Myocyte (in vitro differentiated cells): ENCODE measurements around the gene TMEM33. TPM values are rescaled to one million over a fixed set of nuclear protein-coding genes. Genes with fewer than 3 reads are reported as not detected.
A peak's percentile ranks its signal among the peaks of the same experiment; 100 is the strongest.
"Not testable (repeated sequence)": the region's sequence is repeated elsewhere in the genome, so short reads cannot be mapped to it uniquely, and the experiment has no call there.

Experiments used
- DNase-seq: peaks from one replicate; pipeline ENCODE4 v3.0.0-alpha.2; 2012; ENCODE audit warnings: low read depth
- polyA plus RNA-seq: library from polyadenylated mRNA; unstranded; fragments of >200 nt; gene quantifications from one replicate; pipeline ENCODE4 v1.2.1, GENCODE V29; 2012; ENCODE audit warnings: missing spikeins
- total RNA-seq: library from RNA; depleted of rRNA; stranded (reverse); fragments of >200 nt; gene quantifications from 2 replicates; pipeline ENCODE4 v1.2.3, GENCODE V29; 2014

Gene TMEM33
- total RNA-seq: 63.5 and 99.3 TPM in 2 replicates
- polyA plus RNA-seq: 29.4 TPM

GRCh38 chr4:41934901-41935651, at the start of gene TMEM33:
TMEM33 (plus strand) TSS chr4:41935429; CDS start chr4:41935485, 56 bp downstream.
- DNase-seq: peak; percentile 91

GRCh38 chr4:41885456-41885855, 49.8 kb upstream of the TMEM33 start:
- DNase-seq: no peak

DNA sequence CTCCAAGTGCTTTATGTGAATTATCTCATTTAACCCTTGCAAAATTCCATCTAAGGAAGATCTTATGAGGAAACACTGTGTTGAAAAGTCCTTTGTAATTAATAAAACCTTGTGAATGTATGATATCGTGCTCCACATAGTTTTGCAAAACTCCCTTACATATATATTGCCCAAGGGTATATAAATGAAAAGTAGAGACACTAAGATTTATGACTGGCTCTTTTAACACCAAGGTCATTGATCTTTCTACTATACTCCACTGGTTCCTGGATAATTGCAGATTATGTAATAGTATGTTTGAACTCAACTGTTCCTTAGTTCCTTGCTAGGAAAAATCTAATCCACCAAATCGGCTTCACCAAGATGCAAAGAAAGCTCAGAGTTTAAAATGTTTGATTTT, 48.0 kb upstream of the TMEM33 start:
- DNase-seq: no peak

GRCh38 chr4:41887821-41888686, 47.2 kb upstream of the TMEM33 start:
- DNase-seq: peak; percentile 62

GRCh38 chr4:41888687-41889074, 46.5 kb upstream of the TMEM33 start:
- no peak for DNase-seq

DNA sequence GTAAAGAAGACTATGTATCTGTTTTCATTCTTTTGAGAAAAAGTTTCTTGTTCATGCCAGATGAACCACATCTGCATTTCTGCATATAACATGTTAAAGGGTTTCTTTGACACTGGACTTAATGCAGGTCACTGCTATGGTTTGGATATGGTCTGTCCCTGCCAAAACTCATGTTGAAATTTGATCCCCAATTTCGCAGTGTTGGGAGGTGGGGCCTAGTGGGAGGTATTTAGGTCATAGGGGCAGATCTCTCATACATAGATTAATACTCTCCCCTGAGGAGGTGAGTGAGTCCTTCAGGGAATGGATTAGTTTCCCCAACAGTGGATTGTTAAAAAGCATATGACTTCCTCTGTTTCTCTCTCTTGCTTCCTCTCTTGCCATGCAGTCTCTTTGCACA, 45.9 kb upstream of the TMEM33 start:
- DNase-seq: no peak

GRCh38 chr4:41890085-41890484, 45.1 kb upstream of the TMEM33 start:
- DNase-seq: no peak

- no peak for DNase-seq
Observed at GRCh38 chr4:41896648-41897047, 38.6 kb upstream of the TMEM33 start.

DNA sequence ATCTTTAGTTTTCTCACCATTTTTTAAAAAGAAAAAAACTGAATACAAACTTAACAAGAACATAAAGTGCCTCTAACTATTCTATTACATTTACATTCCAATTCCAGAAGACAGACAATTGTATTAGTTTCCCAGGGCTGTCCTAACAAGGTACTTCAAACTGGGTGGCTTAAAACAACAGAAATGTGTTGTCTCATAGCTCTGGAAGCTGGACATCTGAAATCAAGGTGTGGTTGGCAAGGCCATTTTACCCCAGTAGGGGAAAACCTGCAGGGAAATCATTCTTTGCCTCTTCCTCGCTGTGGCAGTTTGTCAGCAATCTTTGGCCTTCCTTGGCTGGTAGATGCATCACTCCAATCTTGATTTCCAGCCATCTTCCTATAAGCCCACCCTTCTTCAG, 37.5 kb upstream of the TMEM33 start:
- no peak for DNase-seq

GRCh38 chr4:41909136-41909535, 26.1 kb upstream of the TMEM33 start:
- DNase-seq: not testable (repeated sequence)

- no peak for DNase-seq
Observed at GRCh38 chr4:41912546-41912945, 22.7 kb upstream of the TMEM33 start.

- no peak for DNase-seq
Observed at GRCh38 chr4:41913509-41913908, 21.7 kb upstream of the TMEM33 start.

DNA sequence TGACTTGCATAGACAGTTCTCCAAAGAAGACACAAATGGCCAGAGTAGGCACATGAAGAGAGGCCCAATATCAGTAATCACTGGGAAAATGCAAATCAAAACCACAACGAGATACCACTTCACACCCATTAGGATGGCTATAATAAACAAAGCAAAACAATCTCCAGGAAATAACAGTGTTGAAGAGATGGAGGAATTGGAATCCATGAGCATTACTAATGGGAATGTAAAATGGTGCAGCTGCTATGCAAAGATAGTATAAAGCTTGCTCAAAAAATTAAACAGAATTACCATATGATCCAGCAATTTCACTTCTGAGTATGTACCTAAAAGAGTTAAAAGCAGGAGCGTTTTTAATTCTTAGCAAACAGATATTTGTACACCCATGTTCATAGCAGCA, 17.0 kb upstream of the TMEM33 start:
- no peak for DNase-seq

- DNase-seq: not testable (repeated sequence)
Observed at GRCh38 chr4:41920416-41920815, 14.8 kb upstream of the TMEM33 start.

GRCh38 chr4:41921476-41921875, 13.8 kb upstream of the TMEM33 start:
- DNase-seq: no peak

DNA sequence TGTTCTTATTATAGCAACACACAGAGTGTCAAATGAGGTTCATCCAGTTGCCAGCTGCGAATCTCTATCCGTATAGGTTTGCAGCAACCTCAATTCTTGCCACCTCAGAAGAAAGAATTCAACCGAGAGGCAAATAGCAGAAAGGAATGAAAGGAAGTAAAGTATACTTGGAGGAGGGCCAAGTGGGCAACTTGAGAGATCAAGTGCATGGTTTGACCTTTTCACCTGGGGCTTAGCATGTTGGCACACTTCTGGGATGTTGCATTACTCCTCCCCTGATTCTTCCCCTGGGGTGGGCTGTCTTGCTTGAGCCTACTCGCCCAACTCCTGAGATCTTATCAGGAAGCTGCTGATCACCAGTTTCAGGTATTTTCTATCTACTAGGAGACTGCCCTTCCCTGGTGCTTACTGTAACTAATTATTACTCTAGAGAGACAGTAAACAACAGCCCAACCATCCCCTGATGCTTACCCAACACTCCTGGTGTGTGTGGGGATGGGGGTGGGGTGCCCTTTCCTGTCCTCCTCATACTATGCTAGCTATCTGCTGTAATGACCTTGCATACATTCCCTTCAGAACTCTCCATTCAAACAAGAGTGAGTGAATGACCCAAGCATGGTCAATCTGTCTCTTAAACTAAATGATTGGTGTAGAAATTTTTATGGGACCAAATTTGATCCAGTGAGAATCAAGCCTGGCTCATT, 7.3 kb upstream of the TMEM33 start:
- no peak for DNase-seq

DNA sequence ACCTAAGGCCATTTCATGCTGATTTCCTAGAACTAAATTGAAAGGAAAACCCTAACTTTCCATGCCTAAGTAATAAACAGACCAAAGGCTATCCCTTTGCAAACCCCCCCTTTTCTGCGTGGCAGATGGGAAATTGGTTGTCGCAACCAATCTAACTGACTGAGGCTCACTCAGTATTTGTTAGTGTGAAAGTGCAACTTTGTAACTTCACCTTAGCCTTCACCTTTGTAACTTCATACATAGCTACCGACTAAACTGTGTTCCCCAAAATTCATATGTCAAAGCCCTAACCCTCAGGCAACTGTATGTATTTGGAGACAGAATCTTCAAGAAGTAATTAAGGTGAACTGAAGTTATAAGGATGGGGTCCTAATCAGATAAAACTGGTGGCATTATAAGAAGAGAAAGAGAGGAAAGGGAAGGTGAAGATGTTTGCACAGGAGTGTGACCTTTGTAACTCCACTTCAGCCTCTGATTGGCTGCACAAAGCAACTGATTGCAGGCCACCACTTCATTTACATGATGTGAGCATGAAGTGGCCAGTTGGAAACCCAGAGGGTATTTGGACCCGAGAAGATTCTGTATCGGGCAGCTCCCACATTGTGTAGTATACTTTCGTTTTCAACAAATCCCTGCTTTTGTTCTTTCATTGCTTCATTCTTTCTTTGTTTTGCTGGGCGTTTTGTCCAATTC, 4.9 kb upstream of the TMEM33 start:
- no peak for DNase-seq

- DNase-seq: no peak
Observed at GRCh38 chr4:41932988-41933387, 2.2 kb upstream of the TMEM33 start.

- DNase-seq: no peak
Observed at GRCh38 chr4:41933997-41934503, 1.2 kb upstream of the TMEM33 start.

DNA sequence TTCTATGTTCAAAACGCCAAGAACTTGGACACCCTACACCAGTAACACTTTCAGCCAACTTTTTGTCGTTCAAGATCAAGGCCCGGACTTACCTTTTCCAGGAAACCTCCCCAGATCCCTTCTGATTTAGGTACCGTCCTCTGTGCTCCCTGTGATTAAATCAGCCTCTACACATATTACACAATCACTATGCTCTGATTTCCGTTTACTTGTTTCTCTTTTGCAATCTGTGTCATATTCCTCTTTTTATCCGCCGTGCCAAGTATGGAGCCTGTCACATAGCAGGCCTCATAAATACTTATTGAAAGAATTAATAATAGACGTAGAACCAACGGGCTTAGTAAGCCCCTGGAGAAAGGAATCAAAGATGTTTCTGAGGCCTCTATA, 722 bp upstream of the TMEM33 start:
- no peak for DNase-seq

- no peak for DNase-seq
Observed at GRCh38 chr4:41935652-41936021, 408 bp downstream of the TMEM33 start.
